ENCODE results near the gene NEK1. TPM values are rescaled to one million over a fixed set of nuclear protein-coding genes. Genes with fewer than 3 reads are reported as not detected.

The NEK1 gene
- total RNA-seq, 6 experiments from 2014 or later: 9.4 to 11.1 (median 10.0) TPM

GRCh38 chr4:169594560-169595195 is 17.7 kb downstream of the NEK1 start:
- Mint-ChIP-seq H3K27me3 (ENCODE audit: insufficient read depth) (no peaks in the 10 kb centered on the region), H3K36me3 (ENCODE audit: low read depth) (no peaks in the 10 kb centered on the region), H3K9me3 (no peaks in the 10 kb centered on the region), H3K27ac (no peak overlapping the region), H3K4me1 (ENCODE audit: low read depth) (no peaks in the 10 kb centered on the region), H3K4me3 (no peak overlapping the region)
- TF ChIP-seq CTCF (IDR thresholded peaks at IDR 0.05): no peak
- no peak for DNase-seq

GRCh38 chr4:169593050-169593560 is 19.3 kb downstream of the NEK1 start:
- Mint-ChIP-seq H3K4me1 (ENCODE audit: low read depth) (no peaks in the 10 kb centered on the region), H3K27me3 (ENCODE audit: insufficient read depth) (no peaks in the 10 kb centered on the region), H3K4me3 (no peak overlapping the region), H3K36me3 (ENCODE audit: low read depth) (no peaks in the 10 kb centered on the region), H3K27ac (no peak overlapping the region), H3K9me3 (no peaks in the 10 kb centered on the region)
- no peak for DNase-seq
- no peak for TF ChIP-seq CTCF (IDR thresholded peaks at IDR 0.05)

GRCh38 chr4:169583563-169583962 is 28.8 kb downstream of the NEK1 start:
- no peaks in the 10 kb centered on the region for H3K27me3 Mint-ChIP-seq (ENCODE audit: insufficient read depth)
- peaks cover 22% of the 10 kb centered on the region for H3K4me1 Mint-ChIP-seq (ENCODE audit: low read depth)
- TF ChIP-seq CTCF (IDR thresholded peaks at IDR 0.05): no peak
- H3K4me3 Mint-ChIP-seq: no peak overlapping the region
- H3K9me3 Mint-ChIP-seq: no peaks in the 10 kb centered on the region
- peak; percentile 22 for DNase-seq
- H3K27ac Mint-ChIP-seq: no peak overlapping the region
- no peaks in the 10 kb centered on the region; the same call in 1 of the 2 replicates for H3K36me3 Mint-ChIP-seq (ENCODE audit: low read depth)

- no peak for TF ChIP-seq CTCF (IDR thresholded peaks at IDR 0.05)
- no peaks in the 10 kb centered on the region; the same call in 1 of the 2 replicates for H3K36me3 Mint-ChIP-seq (ENCODE audit: low read depth)
- no peak for DNase-seq
- H3K4me1 Mint-ChIP-seq (ENCODE audit: low read depth): peaks cover 22% of the 10 kb centered on the region
- no peak overlapping the region for H3K27ac Mint-ChIP-seq
- H3K4me3 Mint-ChIP-seq: no peak overlapping the region
- no peaks in the 10 kb centered on the region for H3K27me3 Mint-ChIP-seq (ENCODE audit: insufficient read depth)
- no peaks in the 10 kb centered on the region for H3K9me3 Mint-ChIP-seq
These were observed 29.7 kb downstream of the NEK1 start for GRCh38 chr4:169582706-169583105.

DNA sequence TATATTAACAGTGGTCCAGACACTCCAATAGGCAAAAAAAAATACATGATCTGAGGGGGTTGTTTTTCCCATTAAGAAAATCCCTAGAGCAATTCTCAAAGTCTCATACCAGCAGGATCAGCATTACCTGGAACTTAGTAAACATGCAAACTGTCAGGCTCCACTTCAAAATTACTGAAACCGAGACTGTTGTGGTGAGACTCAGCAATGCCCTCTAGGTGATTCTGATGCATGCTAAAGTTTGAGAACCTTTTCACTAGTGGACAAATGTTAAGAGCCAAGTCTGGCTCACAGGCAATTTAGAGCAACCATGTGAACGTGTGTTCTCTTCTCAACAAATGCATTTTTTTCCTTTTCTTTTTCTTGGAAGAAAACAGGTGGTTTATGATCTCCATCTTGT is 30.2 kb downstream of the NEK1 start:
- Mint-ChIP-seq H3K27me3 (ENCODE audit: insufficient read depth) (no peaks in the 10 kb centered on the region), H3K9me3 (no peaks in the 10 kb centered on the region), H3K4me3 (no peak overlapping the region), H3K27ac (no peak overlapping the region), H3K4me1 (ENCODE audit: low read depth) (peaks cover 22% of the 10 kb centered on the region), H3K36me3 (ENCODE audit: low read depth) (no peaks in the 10 kb centered on the region; the same call in 1 of the 2 replicates)
- no peak for TF ChIP-seq CTCF (IDR thresholded peaks at IDR 0.05)
- DNase-seq: no peak
